ENCODE results near the gene ST3GAL3. TPM values are rescaled to one million over a fixed set of nuclear protein-coding genes. Genes with fewer than 3 reads are reported as not detected.
A peak's percentile ranks its signal among the peaks of the same experiment; 100 is the strongest.

The ST3GAL3 gene
- total RNA-seq, 3 donors from 2014 or later, result 14.0 to 23.0 (median 19.7) TPM

- Histone ChIP-seq H3K27ac (peak overlapping the region in 1 of 2 donors; percentile 10), H3K4me1 (no peaks in the 10 kb centered on the region), H3K4me3 (peak overlapping the region; percentile 32 to 74 (median 56)), H3K27me3 (no peaks in the 10 kb centered on the region), H3K36me3 (no peaks in the 10 kb centered on the region), H3K9me3 (no peaks in the 10 kb centered on the region)
- no peak for DNase-seq (ENCODE audit: low spot score in 2 of 2)
- TF ChIP-seq CTCF (IDR thresholded peaks at IDR 0.05) (peak in 1 of 3 donors; percentile 25), POLR2AphosphoS5 (IDR thresholded peaks at IDR 0.05) (no peak)
- intact Hi-C loops (cut with DNase I; ENCODE audit: low total_unique reads), result loop anchor here (10.0 kb wide), 1 partner anchor 172 kb away; no protein-coding TSS in a partner anchor
Observed at GRCh38 chr1:43936431-43937151, 229.3 kb downstream of the ST3GAL3 start.

- Histone ChIP-seq H3K4me3 (no peak overlapping the region), H3K27ac (no peak overlapping the region), H3K36me3 (no peaks in the 10 kb centered on the region), H3K27me3 (no peaks in the 10 kb centered on the region), H3K9me3 (no peaks in the 10 kb centered on the region), H3K4me1 (no peaks in the 10 kb centered on the region)
- intact Hi-C loops (cut with DNase I; ENCODE audit: low total_unique reads), result loop anchor here (10.0 kb wide), 1 partner anchor 173 kb away; no protein-coding TSS in a partner anchor
- DNase-seq (ENCODE audit: low spot score in 2 of 2), result no peak
- TF ChIP-seq POLR2AphosphoS5 (IDR thresholded peaks at IDR 0.05) (no peak), POLR2A (IDR thresholded peaks at IDR 0.05) (no peak), CTCF (IDR thresholded peaks at IDR 0.05) (no peak)
Observed at GRCh38 chr1:43937179-43937865, 230.0 kb downstream of the ST3GAL3 start.

GRCh38 chr1:43938383-43938782 is 231.0 kb downstream of the ST3GAL3 start:
- no peak for TF ChIP-seq CTCF (IDR thresholded peaks at IDR 0.05)
- TF ChIP-seq POLR2A (IDR thresholded peaks at IDR 0.05), result no peak
- Histone ChIP-seq H3K4me1 (no peaks in the 10 kb centered on the region), H3K27ac (no peak overlapping the region), H3K36me3 (no peaks in the 10 kb centered on the region), H3K27me3 (no peaks in the 10 kb centered on the region), H3K4me3 (no peak overlapping the region), H3K9me3 (no peaks in the 10 kb centered on the region)
- DNase-seq (ENCODE audit: low spot score in 2 of 2), result no peak
- intact Hi-C loops (cut with DNase I; ENCODE audit: low total_unique reads), result loop anchor here (10.0 kb wide), 1 partner anchor 174 kb away; no protein-coding TSS in a partner anchor

- no peaks in the 10 kb centered on the region for H3K36me3 ChIP-seq
- H3K27ac ChIP-seq, result no peak overlapping the region
- no peak overlapping the region for H3K4me3 ChIP-seq
- no peaks in the 10 kb centered on the region for H3K9me3 ChIP-seq
- TF ChIP-seq POLR2AphosphoS5 (IDR thresholded peaks at IDR 0.05), result no peak
- no peak for TF ChIP-seq POLR2A (IDR thresholded peaks at IDR 0.05)
- TF ChIP-seq CTCF (IDR thresholded peaks at IDR 0.05), result no peak
- H3K27me3 ChIP-seq, result no peaks in the 10 kb centered on the region
- no peak for DNase-seq (ENCODE audit: low spot score in 2 of 2)
- intact Hi-C loops (cut with DNase I; ENCODE audit: low total_unique reads), result loop anchor here (10.0 kb wide), 1 partner anchor 174 kb away; no protein-coding TSS in a partner anchor
- H3K4me1 ChIP-seq, result no peaks in the 10 kb centered on the region
Observed at GRCh38 chr1:43938892-43939587, 231.7 kb downstream of the ST3GAL3 start.

Data from breast epithelium (tissue), 4 donors.